SK-N-MC (cell line): Measurements from ENCODE around the gene CATSPERB.

Source experiments
- EZH2 ChIP-seq: fragments of 200-600 bp; sonication (generic); IDR thresholded peaks from one replicate; pipeline ENCODE4 v1.6.1; 2017; ENCODE audit warnings: antibody characterized with exemption
- FOXP2 ChIP-seq: optimal IDR thresholded peaks from 2 replicates; pipeline ENCODE3; 2011; ENCODE audit warnings: mild to moderate bottlenecking, moderate library complexity; ENCODE audit not compliant: insufficient read depth; ENCODE audit errors: extremely low read length, control extremely low read depth
- POLR2AphosphoS5 ChIP-seq: IDR thresholded peaks from 2 replicates; pipeline ENCODE4 v1.6.1; 2012; ENCODE audit warnings: mild to moderate bottlenecking, low read depth, low read length, borderline replicate concordance

DNA sequence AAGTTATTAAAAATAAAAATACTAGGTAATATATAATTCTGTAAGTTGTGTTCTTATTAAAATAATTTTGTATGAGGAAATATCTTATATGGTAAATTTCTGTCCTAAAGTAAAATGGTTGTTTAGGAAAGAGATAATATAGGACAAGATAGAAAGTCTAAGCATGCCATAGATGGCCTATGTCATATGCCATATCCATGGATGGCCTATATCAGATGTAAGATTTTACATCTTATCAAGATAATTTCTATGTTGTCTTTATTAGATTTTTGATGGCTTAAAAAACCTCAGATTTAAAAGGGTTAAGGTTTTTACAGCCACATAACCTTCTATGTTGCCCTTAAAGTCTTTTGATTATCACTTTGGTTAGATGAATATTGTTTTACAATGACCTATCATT, 52.6 kb downstream of the CATSPERB start:
- TF ChIP-seq EZH2 (no peak), FOXP2 (no peak), POLR2AphosphoS5 (no peak)
